ENCODE results near the gene ZNF491. TPM values are rescaled to one million over a fixed set of nuclear protein-coding genes. Genes with fewer than 3 reads are reported as not detected.
"Not testable (repeated sequence)": the region's sequence is repeated elsewhere in the genome, so short reads cannot be mapped to it uniquely, and the experiment has no call there.

ZNF491 gene
- total RNA-seq, 2 experiments from 2014 or later = 0.96 to 1.7 TPM

DNA sequence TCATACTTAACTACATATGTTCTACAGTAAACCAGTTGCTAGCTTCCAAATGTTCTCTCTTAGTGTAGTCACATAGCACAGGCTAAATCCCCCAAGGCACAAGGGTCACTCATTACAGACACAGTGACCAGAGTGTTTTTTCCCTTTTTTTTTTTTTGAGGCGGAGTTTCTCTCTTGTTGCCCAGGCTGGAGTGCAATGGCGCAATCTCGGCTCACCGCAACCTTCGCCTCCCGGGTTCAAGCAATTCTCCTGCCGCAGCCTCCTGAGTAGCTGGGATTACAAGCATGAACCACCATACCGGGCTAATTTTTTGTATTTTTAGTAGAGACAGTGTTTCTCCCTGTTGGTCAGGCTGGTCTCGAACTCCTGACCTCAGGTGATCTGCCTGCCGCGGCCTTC lies 21.7 kb upstream of the ZNF491 start:
- CTCF ChIA-PET, H3K4me3 Mint-ChIP-seq: not testable (repeated sequence)

DNA sequence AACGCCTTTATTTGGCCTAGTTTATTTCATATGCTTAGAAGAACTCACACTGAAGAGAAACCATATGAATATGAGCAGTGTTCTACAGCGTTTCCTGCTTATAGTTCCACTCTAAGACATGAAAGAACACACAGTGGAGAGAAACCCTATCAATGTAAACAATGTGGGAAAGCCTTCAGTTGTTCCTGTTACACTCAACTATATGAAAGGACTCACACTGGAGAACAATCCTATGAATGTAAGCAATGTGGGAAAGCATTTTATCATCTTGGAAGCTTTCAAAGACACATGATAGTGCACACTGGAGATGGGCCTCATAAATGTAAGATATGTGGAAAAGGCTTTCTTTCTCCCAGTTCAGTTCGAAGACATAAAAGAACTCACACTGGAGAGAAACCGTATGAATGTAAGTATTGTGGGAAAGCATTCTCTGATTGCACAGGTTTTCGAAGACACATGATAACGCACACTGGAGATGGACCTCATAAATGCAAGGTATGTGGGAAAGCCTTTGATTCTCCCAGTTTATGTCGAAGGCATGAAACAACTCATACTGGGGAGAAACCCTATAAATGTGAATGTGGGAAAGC lies 17.8 kb upstream of the ZNF491 start:
- ATAC-seq (no peak), DNase-seq (no peak)
- Mint-ChIP-seq H3K27ac (no peak overlapping the region), H3K27me3 (no peaks in the 10 kb centered on the region), H3K4me1 (no peaks in the 10 kb centered on the region), H3K36me3 (peaks cover 83% of the 10 kb centered on the region), H3K9me3 (ENCODE audit: low read depth) (peaks cover 53% of the 10 kb centered on the region), H3K4me3 (no peak overlapping the region)
- CTCF ChIA-PET = no interaction called here

More for the DNA sequence above, 21.7 kb upstream of the ZNF491 start:
- not testable (repeated sequence) for H3K4me1 Mint-ChIP-seq, DNase-seq, H3K27me3 Mint-ChIP-seq, ATAC-seq, H3K27ac Mint-ChIP-seq
- Mint-ChIP-seq H3K9me3 (ENCODE audit: low read depth) (peaks cover 51% of the 10 kb centered on the region), H3K36me3 (peaks cover 86% of the 10 kb centered on the region)

DNA sequence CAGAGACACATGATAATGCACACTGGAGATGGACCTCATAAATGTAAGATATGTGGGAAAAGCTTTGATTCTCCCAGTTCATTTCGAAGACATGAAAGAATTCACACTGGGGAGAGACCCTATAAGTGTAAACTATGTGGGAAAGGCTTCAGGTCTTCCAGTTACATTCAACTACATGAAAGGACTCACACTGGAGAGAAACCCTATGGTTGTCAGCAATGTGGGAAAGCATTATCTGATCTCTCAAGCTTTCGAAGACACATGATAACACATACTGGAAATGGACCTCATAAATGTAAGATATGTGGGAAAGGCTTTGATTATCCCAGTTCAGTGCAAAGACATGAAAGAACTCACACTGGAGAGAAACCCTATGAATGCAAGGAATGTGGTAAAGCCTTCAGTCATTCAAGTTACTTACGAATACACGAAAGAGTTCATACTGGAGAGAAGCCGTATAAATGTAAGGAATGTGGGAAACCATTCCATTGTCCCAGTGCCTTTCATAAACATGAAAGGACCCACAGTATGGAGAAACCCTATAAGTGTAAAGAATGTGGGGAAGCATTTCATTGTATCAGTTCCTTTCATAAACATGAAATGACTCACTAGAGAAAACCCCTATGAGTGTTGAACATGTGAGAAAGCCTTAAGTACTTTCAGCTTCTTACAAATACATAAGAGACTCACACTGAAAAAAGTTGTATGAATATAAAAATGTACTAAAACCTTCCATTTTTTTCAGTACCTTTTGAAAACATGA lies 16.8 kb upstream of the ZNF491 start:
- peaks cover 53% of the 10 kb centered on the region for H3K9me3 Mint-ChIP-seq (ENCODE audit: low read depth)
- CTCF ChIA-PET = no interaction called here
- no peak for ATAC-seq
- no peaks in the 10 kb centered on the region for H3K4me1 Mint-ChIP-seq
- no peak overlapping the region for H3K27ac Mint-ChIP-seq
- no peak overlapping the region for H3K4me3 Mint-ChIP-seq
- no peaks in the 10 kb centered on the region for H3K27me3 Mint-ChIP-seq
- DNase-seq = no peak
- H3K36me3 Mint-ChIP-seq = peaks cover 79% of the 10 kb centered on the region

DNA sequence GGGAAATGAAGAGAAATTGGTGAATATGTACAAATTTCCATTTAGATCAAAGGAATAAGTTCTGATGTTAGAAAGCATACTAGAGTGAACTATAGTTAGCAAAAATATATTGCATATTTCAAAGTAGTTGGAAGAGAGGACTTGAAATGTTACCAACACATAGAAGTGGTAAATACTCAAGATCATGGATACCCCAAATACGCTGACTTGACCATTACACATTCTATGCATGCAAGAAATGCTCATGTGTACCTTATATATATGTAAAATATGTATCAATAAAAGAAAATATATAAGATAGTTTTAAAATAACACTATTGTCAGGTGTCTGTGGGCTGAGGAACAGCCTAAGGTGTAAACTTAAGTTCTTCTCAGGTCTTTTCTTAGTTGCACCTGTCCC lies 14.6 kb upstream of the ZNF491 start:
- ATAC-seq (no peak), DNase-seq (no peak)
- no peaks in the 10 kb centered on the region for H3K27me3 Mint-ChIP-seq
- peaks cover 46% of the 10 kb centered on the region for H3K9me3 Mint-ChIP-seq (ENCODE audit: low read depth)
- CTCF ChIA-PET = no interaction called here
- no peak overlapping the region for H3K27ac Mint-ChIP-seq
- H3K36me3 Mint-ChIP-seq = peaks cover 64% of the 10 kb centered on the region
- no peak overlapping the region for H3K4me3 Mint-ChIP-seq
- no peaks in the 10 kb centered on the region for H3K4me1 Mint-ChIP-seq

DNA sequence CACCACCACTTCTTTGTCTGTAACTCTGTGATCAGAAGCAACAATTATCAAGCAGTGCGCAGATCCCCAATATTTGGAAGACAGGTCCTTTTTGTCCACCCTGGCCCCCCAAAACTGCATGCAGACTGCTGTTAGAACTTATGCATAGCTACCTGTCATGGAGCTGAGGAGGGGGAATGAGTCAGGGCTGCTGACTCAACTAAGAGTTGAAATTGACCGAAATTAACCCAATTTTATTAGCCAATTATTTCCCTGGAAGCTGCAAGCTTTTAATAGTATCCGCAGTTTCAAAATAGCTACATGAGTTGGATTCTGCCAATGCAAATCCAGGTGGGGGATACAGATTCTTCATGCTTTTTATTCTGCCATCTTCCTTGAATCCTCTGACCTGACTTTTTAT lies 14.0 kb upstream of the ZNF491 start:
- peak overlapping the region; percentile 15 for H3K27ac Mint-ChIP-seq
- DNase-seq = no peak
- H3K27me3 Mint-ChIP-seq = no peaks in the 10 kb centered on the region
- no peak for ATAC-seq
- CTCF ChIA-PET = no interaction called here
- H3K36me3 Mint-ChIP-seq = peaks cover 58% of the 10 kb centered on the region
- H3K9me3 Mint-ChIP-seq (ENCODE audit: low read depth) = peaks cover 50% of the 10 kb centered on the region
- no peaks in the 10 kb centered on the region for H3K4me1 Mint-ChIP-seq
- no peak overlapping the region for H3K4me3 Mint-ChIP-seq

DNA sequence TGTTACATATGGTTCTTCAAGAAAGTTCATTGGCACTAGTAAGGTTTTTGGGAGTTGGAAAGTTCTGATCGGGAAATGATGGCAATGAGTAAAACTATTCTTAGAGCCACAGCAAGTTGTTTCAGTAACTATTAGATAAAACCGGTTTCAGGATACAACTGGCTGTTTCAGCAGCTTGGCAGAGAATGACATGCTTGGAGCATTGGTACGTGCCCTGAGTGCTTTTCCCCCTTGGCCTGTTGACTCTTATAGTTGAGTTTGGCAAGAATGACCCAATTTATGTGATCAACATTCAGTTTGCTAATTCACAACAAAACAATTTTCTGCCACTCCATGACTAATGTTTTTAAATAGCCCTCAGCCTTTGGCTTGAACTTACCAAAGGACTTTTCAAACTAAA lies 10.8 kb upstream of the ZNF491 start:
- Mint-ChIP-seq H3K27me3 (no peaks in the 10 kb centered on the region), H3K4me1 (no peaks in the 10 kb centered on the region), H3K4me3 (no peak overlapping the region), H3K36me3 (peaks cover 31% of the 10 kb centered on the region), H3K9me3 (ENCODE audit: low read depth) (peaks cover 47% of the 10 kb centered on the region), H3K27ac (no peak overlapping the region)
- CTCF ChIA-PET = no interaction called here
- DNase-seq (no peak), ATAC-seq (no peak)

DNA sequence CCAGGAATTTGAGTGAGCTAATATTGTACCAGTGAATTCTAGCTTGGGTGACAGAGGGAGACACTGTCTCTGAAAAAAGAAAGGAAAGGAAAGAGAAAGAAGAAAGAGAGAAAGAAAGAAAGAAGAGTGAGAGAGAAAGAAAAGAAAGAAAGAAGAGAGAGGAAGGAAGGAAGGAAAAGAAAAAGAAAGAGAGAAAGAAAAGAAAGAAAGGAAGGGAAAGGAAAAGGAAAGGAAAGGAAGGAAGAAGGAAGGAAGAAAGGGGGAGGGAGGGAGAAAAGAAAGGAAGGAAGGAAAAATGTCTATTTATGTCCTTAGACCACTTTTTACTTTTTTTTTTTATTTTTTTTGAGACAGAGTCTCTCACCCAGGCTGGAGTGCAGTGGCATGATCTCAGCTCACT lies 5.4 kb upstream of the ZNF491 start:
- H3K27me3 Mint-ChIP-seq = no peaks in the 10 kb centered on the region
- ATAC-seq (no peak), DNase-seq (no peak)
- CTCF ChIA-PET = interaction anchor here (0.6 kb wide), 1 partner anchor 19 kb away, joined by 3 read pairs; no protein-coding TSS in a partner anchor
- H3K36me3 Mint-ChIP-seq = peaks cover 3% of the 10 kb centered on the region
- no peak overlapping the region for H3K27ac Mint-ChIP-seq
- H3K9me3 Mint-ChIP-seq (ENCODE audit: low read depth) = peaks cover 20% of the 10 kb centered on the region
- no peak overlapping the region for H3K4me3 Mint-ChIP-seq
- peaks cover 7% of the 10 kb centered on the region for H3K4me1 Mint-ChIP-seq

DNA sequence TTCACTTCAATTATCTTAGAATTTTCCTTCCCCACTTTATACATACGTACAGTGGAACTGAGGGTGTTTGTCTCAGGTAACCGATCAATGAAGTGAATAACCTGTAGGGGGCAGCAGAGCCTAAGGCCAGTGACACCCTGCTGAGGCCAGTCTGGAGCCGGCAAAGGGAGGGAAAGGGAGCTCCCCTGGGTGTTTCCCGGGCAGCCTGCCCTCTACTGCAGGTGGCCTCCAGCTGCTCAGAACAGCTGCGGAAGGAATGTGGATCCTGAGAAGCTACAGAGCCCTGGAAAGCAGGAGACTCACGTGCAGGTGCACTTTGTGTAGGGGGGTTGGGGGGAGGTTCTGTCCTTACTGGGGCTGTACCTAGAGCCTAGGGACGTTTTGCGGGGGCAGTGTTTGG lies 832 bp upstream of the ZNF491 start:
- H3K27ac Mint-ChIP-seq = peak overlapping the region; percentile 78
- H3K9me3 Mint-ChIP-seq (ENCODE audit: low read depth) = peaks cover 5% of the 10 kb centered on the region
- CTCF ChIA-PET = interaction anchor here (0.6 to 3.6 kb wide), 32 partner anchors 9 to 535 kb away, joined by 3 to 40 read pairs (median 4); partner anchors contain the start of genes ZNF20, ZNF439, ZNF440 and ZNF700
- ATAC-seq (peak; percentile 67), DNase-seq (peak; percentile 85)
- peaks cover 14% of the 10 kb centered on the region for H3K4me1 Mint-ChIP-seq
- peaks cover 11% of the 10 kb centered on the region for H3K36me3 Mint-ChIP-seq
- peak overlapping the region; percentile 80 for H3K4me3 Mint-ChIP-seq
- H3K27me3 Mint-ChIP-seq = no peaks in the 10 kb centered on the region

DNA sequence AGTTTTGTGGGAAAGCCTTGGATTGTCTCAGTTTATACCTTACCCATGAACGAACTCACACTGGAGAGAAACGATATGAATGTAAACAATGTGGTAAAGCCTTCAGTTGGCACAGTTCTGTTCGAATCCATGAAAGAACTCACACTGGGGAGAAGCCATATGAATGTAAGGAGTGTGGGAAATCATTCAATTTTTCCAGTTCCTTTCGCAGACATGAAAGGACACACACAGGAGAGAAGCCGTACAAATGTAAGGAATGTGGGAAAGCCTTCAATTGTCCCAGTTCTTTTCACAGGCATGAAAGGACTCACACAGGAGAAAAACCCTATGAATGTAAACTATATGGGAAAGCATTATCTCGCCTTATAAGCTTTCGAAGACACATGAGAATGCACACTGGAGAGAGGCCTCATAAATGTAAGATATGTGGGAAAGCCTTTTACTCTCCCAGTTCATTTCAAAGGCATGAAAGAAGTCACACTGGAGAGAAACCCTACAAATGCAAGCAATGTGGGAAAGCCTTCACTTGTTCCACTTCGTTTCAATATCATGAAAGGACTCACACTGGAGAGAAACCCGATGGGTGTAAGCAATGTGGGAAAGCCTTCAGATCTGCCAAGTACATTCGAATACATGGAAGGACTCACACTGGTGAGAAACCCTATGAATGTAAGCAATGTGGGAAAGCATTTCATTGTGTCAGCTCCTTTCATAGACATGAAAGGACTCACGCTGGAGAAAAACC lies 8.2 kb downstream of the ZNF491 start:
- no peaks in the 10 kb centered on the region for H3K27me3 Mint-ChIP-seq
- no peak overlapping the region for H3K27ac Mint-ChIP-seq
- H3K4me3 Mint-ChIP-seq = no peak overlapping the region
- H3K36me3 Mint-ChIP-seq = peaks cover 27% of the 10 kb centered on the region
- H3K9me3 Mint-ChIP-seq (ENCODE audit: low read depth) = peaks cover 31% of the 10 kb centered on the region
- DNase-seq (no peak), ATAC-seq (no peak)
- CTCF ChIA-PET = interaction anchor here (1.0 kb wide), 1 partner anchor 9 kb away, joined by 6 read pairs; no protein-coding TSS in a partner anchor
- peaks cover 1% of the 10 kb centered on the region for H3K4me1 Mint-ChIP-seq

DNA sequence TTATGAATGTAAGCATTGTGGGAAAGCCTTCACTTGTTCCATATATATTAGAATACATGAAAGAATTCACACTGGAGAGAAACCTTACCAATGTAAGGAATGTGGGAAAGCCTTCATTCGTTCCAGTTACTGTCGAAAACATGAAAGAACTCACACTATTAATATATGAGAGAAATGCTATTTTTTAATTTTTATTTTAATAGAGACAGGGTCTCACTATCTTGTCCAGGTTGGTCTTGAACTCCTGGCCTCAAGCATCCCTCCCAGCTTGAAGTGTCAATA lies 8.7 kb downstream of the ZNF491 start:
- CTCF ChIA-PET = interaction anchor here (1.0 kb wide), 1 partner anchor 9 kb away, joined by 6 read pairs; no protein-coding TSS in a partner anchor
- H3K4me1 Mint-ChIP-seq = peaks cover 1% of the 10 kb centered on the region
- H3K4me3 Mint-ChIP-seq = no peak overlapping the region
- H3K9me3 Mint-ChIP-seq (ENCODE audit: low read depth) = peaks cover 31% of the 10 kb centered on the region
- H3K36me3 Mint-ChIP-seq = peaks cover 27% of the 10 kb centered on the region
- ATAC-seq = no peak
- H3K27ac Mint-ChIP-seq = no peak overlapping the region
- no peak for DNase-seq
- no peaks in the 10 kb centered on the region for H3K27me3 Mint-ChIP-seq

DNA sequence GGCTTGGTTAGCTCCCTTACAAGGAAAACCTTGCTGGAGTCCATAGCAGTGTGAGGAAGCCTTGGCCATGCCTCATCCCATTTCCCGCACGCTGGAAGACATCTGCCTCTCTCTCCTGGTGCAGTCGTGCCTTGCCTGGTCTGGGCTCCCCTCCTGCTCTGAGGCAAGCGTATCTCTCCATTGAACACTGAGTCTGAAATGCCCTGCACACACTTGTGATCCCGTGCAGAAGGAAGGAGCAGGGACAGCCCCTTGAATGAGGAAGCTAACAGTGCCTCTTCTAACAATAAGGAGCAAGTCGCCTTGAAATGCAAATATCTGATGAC lies 15.3 kb downstream of the ZNF491 start:
- CTCF ChIA-PET = interaction anchor here (1.0 to 4.5 kb wide), 5 partner anchors 17 to 327 kb away, joined by 3 to 40 read pairs (median 4); partner anchors contain the start of genes ZNF20 and ZNF491
- H3K27ac Mint-ChIP-seq = peak overlapping the region; percentile 88
- peak; percentile 31 for ATAC-seq

DNA sequence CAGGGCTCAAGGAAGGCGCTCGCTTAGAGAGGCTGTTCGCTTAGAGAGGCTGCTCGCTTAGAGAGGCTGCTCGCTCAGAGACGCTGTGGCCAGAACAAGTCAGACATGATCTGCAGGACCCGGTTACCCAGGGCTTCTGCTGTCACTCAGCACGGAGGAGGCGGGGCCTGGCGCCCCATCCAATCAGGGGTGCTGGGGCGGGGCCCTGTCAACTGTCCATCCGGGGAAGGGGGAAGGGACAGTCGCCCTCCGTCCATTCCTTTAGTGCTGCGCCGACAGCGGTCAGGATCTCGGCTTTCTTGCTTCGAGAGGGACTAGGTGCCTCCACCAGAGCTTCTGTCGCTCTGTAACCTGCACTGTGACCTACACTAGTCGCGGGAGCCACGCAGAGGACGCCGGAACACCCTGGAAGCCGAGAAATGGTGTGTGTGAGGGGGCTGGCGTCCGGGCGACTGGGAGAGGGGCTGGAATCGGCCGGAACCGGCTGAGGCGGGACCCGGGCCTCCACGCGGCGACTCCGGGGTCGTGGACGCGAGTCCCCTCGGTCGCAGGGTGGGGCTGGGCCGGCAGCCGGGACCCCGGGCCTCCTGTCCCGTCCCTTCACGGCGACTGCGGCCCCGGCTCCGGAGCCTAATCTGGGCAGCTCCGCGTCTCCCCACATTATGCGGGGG lies 15.8 kb downstream of the ZNF491 start, which contains the start of gene ZNF440:
Gene ZNF440, plus strand, starts transcription at position 245 of the 671 bp plus-strand sequence. Its CDS starts 175 bp downstream, at position 420.
- H3K27me3 Mint-ChIP-seq = no peaks in the 10 kb centered on the region
- H3K4me3 Mint-ChIP-seq = peak within 1 kb of the TSS; percentile 91
- peaks cover 39% of the 10 kb centered on the region for H3K36me3 Mint-ChIP-seq
- peak; percentile 95 for DNase-seq
- peak; percentile 100 for ATAC-seq
- H3K27ac Mint-ChIP-seq = peak within 1 kb of the TSS; percentile 88
- peaks cover 5% of the 10 kb centered on the region for H3K9me3 Mint-ChIP-seq (ENCODE audit: low read depth)
- CTCF ChIA-PET = interaction anchor here (0.9 to 4.5 kb wide), 7 partner anchors 17 to 326 kb away, joined by 3 to 40 read pairs (median 4); partner anchors contain the start of genes ZNF20 and ZNF491
- H3K4me1 Mint-ChIP-seq = peaks cover 20% of the 10 kb centered on the region

More for the DNA sequence above, 15.3 kb downstream of the ZNF491 start:
- Mint-ChIP-seq H3K4me1 (peaks cover 20% of the 10 kb centered on the region), H3K4me3 (peak overlapping the region; percentile 91), H3K27me3 (no peaks in the 10 kb centered on the region), H3K9me3 (ENCODE audit: low read depth) (peaks cover 8% of the 10 kb centered on the region), H3K36me3 (peaks cover 35% of the 10 kb centered on the region)
- no peak for DNase-seq

DNA sequence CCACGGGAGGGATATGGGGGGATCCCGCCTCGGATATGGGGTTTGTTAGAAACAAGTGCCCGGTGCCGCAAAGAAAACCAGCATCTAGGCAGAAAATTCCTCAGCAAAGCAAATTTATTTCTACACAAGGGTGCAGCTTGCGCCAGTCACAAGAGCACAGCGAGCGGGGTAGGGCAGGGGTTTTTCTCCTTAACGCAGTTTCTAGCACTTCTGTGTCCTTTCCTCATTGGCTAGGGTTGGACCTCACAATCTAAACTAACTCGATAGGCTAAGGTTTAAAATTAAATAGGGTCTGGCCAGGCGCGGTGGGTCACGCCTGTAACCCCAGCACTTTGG lies 16.3 kb downstream of the ZNF491 start:
- CTCF ChIA-PET = interaction anchor here (0.9 to 4.5 kb wide), 5 partner anchors 18 to 276 kb away, joined by 3 to 40 read pairs (median 6); partner anchors contain the start of gene ZNF491
- Mint-ChIP-seq H3K9me3 (ENCODE audit: low read depth) (peaks cover 5% of the 10 kb centered on the region), H3K4me1 (peaks cover 20% of the 10 kb centered on the region), H3K27ac (peak overlapping the region; percentile 66), H3K4me3 (peak overlapping the region; percentile 91), H3K36me3 (peaks cover 41% of the 10 kb centered on the region), H3K27me3 (no peaks in the 10 kb centered on the region)
- DNase-seq (no peak), ATAC-seq (no peak)

Measured in activated CD8-positive, alpha-beta memory T cell treated with anti-CD3 and anti-CD28 coated beads, Interleukin-2, amount 10 ng/mL, durations not matched to agents 7 days and 5 days (primary cell).